Upper lobe of left lung (tissue), 6 donors: ENCODE results near the gene OR5B21. TPM values are rescaled to one million over a fixed set of nuclear protein-coding genes. Genes with fewer than 3 reads are reported as not detected.

Experiments
- ATAC-seq, 2 donors: fragments of 200-7000 bp; cut with Tn5 transposase; one replicate each; pipeline ENCODE4 v1.9.1; 2022; ENCODE audit warnings: mild to moderate bottlenecking in 2 of 2, moderate library complexity in 2 of 2; ENCODE audit not compliant: low FRiP score in 2 of 2
- DNase-seq, 2 donors: peaks; one replicate each; pipeline ENCODE4 v3.0.0-alpha.2; 2019 to 2020
- H3K27ac ChIP-seq, 4 donors: fragments of 200-600 bp; sonication (generic); one replicate each; pipeline ENCODE4 v1.5.1; 2016 to 2019
- H3K27me3 ChIP-seq, 4 donors: fragments of 200-600 bp; sonication (generic); one replicate each; pipeline ENCODE4 v1.5.1; 2017 to 2019
- H3K36me3 ChIP-seq, 4 donors: fragments of 200-600 bp; sonication (generic); one replicate each; pipeline ENCODE4 v1.5.1; 2016 to 2019
- H3K4me1 ChIP-seq, 4 donors: fragments of 200-600 bp; sonication (generic); one replicate each; pipeline ENCODE4 v1.5.1; 2018 to 2019
- H3K4me3 ChIP-seq, 4 donors: fragments of 200-600 bp; sonication (generic); one replicate each; pipeline ENCODE4 v1.5.1; 2017 to 2019; ENCODE audit warnings: mild to moderate bottlenecking in 2 of 4, moderate library complexity in 1 of 4
- H3K9me3 ChIP-seq, 4 donors: fragments of 200-600 bp; sonication (generic); one replicate each; pipeline ENCODE4 v1.5.1; 2018 to 2019
- CTCF ChIP-seq, 6 experiments: fragments of 450-650 bp in 4 of 6; fragments of 200-600 bp in 2 of 6; sonication (generic) in 2 of 6; IDR thresholded peaks; one replicate each; pipeline ENCODE4 v1.5.1; 2016 to 2019; ENCODE audit warnings: antibody characterized with exemption in 6 of 6
- EP300 ChIP-seq, 4 donors: sonication (generic); formaldehyde crosslinking; IDR thresholded peaks; one replicate each; pipeline ENCODE4 v1.5.1; 2017; ENCODE audit warnings: antibody characterized with exemption in 4 of 4, control low read depth in 2 of 4
- POLR2A ChIP-seq, 4 donors: fragments of 450-650 bp; IDR thresholded peaks; one replicate each; pipeline ENCODE4 v1.5.1; 2016 to 2017; ENCODE audit warnings: antibody characterized with exemption in 4 of 4, mild to moderate bottlenecking in 2 of 4
- POLR2AphosphoS5 ChIP-seq, 2 donors: sonication (generic); formaldehyde crosslinking; IDR thresholded peaks; one replicate each; pipeline ENCODE4 v1.5.1; 2017; ENCODE audit warnings: antibody characterized with exemption in 2 of 2
- WGBS, 2 donors: methylation state at CpG; one replicate each; pipeline ENCODE4 v1.1.5; 2017 to 2018; 5-methylcytosine and 5-hydroxymethylcytosine counted together
- total RNA-seq, 6 donors: library from RNA; depleted of rRNA in 4 of 6; stranded (reverse); fragments of >200 nt in 4 of 6; gene quantifications; one replicate each; pipeline versions ENCODE4 v1.1.0 to v1.2.1, GENCODE V29; 2016 to 2021
- donor health status: DM: no; HTN: no; CAD: no; lungs with moderate emphysema.
- donor health status: DM: no; HTN: yes; CAD: no; lungs with severe emphysema.

Gene OR5B21
- total RNA-seq, 6 donors from 2014 or later = not detected

GRCh38 chr11:58497951-58498350 is 10.0 kb downstream of the OR5B21 start:
- WGBS, 2 donors = 77 to 78% methylated on average over 2 of the region's 2 CpGs
- DNase-seq = no peak
- no peak for TF ChIP-seq EP300 (IDR thresholded peaks at IDR 0.05)
- no peak for TF ChIP-seq POLR2A (IDR thresholded peaks at IDR 0.05)
- no peak for TF ChIP-seq CTCF (IDR thresholded peaks at IDR 0.05)
- TF ChIP-seq POLR2AphosphoS5 (IDR thresholded peaks at IDR 0.05) = no peak
- H3K36me3 ChIP-seq = no peaks in the 10 kb centered on the region
- H3K4me3 ChIP-seq = no peak overlapping the region
- H3K27ac ChIP-seq = no peak overlapping the region
- no peaks in the 10 kb centered on the region for H3K4me1 ChIP-seq
- no peaks in the 10 kb centered on the region for H3K27me3 ChIP-seq
- no peaks in the 10 kb centered on the region for H3K9me3 ChIP-seq
- ATAC-seq = no peak

GRCh38 chr11:58495906-58496305 is 12.0 kb downstream of the OR5B21 start:
- H3K27me3 ChIP-seq = no peaks in the 10 kb centered on the region
- no peaks in the 10 kb centered on the region for H3K9me3 ChIP-seq
- DNase-seq (no peak), ATAC-seq (no peak)
- WGBS, 2 donors = 67 to 75% methylated on average over 2 of the region's 2 CpGs
- TF ChIP-seq POLR2A (IDR thresholded peaks at IDR 0.05) = no peak
- no peak for TF ChIP-seq POLR2AphosphoS5 (IDR thresholded peaks at IDR 0.05)
- TF ChIP-seq CTCF (IDR thresholded peaks at IDR 0.05) = no peak
- no peak for TF ChIP-seq EP300 (IDR thresholded peaks at IDR 0.05)
- no peak overlapping the region for H3K27ac ChIP-seq
- no peaks in the 10 kb centered on the region for H3K36me3 ChIP-seq
- no peak overlapping the region for H3K4me3 ChIP-seq
- no peaks in the 10 kb centered on the region for H3K4me1 ChIP-seq

- no peaks in the 10 kb centered on the region for H3K36me3 ChIP-seq
- H3K4me1 ChIP-seq = no peaks in the 10 kb centered on the region
- DNase-seq (no peak), ATAC-seq (no peak)
- H3K27ac ChIP-seq = no peak overlapping the region
- no peaks in the 10 kb centered on the region for H3K27me3 ChIP-seq
- H3K4me3 ChIP-seq = no peak overlapping the region
- TF ChIP-seq POLR2A (IDR thresholded peaks at IDR 0.05) = no peak
- no peaks in the 10 kb centered on the region for H3K9me3 ChIP-seq
Observed at GRCh38 chr11:58494101-58494500, 13.8 kb downstream of the OR5B21 start.

GRCh38 chr11:58493676-58494075 is 14.2 kb downstream of the OR5B21 start:
- no peaks in the 10 kb centered on the region for H3K9me3 ChIP-seq
- 81 to 83% methylated on average over 2 of the region's 2 CpGs for WGBS, 2 donors
- no peak overlapping the region for H3K27ac ChIP-seq
- no peak overlapping the region for H3K4me3 ChIP-seq
- ATAC-seq = no peak
- no peaks in the 10 kb centered on the region for H3K36me3 ChIP-seq
- H3K4me1 ChIP-seq = no peaks in the 10 kb centered on the region
- TF ChIP-seq EP300 (IDR thresholded peaks at IDR 0.05) (no peak), POLR2AphosphoS5 (IDR thresholded peaks at IDR 0.05) (no peak), POLR2A (IDR thresholded peaks at IDR 0.05) (no peak), CTCF (IDR thresholded peaks at IDR 0.05) (no peak)
- no peaks in the 10 kb centered on the region for H3K27me3 ChIP-seq
- DNase-seq = no peak

GRCh38 chr11:58490827-58491226 is 17.1 kb downstream of the OR5B21 start:
- Histone ChIP-seq H3K4me1 (no peaks in the 10 kb centered on the region), H3K9me3 (no peaks in the 10 kb centered on the region), H3K4me3 (no peak overlapping the region), H3K27me3 (no peaks in the 10 kb centered on the region), H3K27ac (no peak overlapping the region), H3K36me3 (no peaks in the 10 kb centered on the region)
- TF ChIP-seq POLR2A (IDR thresholded peaks at IDR 0.05) = no peak
- no peak for TF ChIP-seq CTCF (IDR thresholded peaks at IDR 0.05)
- no peak for TF ChIP-seq EP300 (IDR thresholded peaks at IDR 0.05)
- no peak for TF ChIP-seq POLR2AphosphoS5 (IDR thresholded peaks at IDR 0.05)
- DNase-seq (no peak), ATAC-seq (no peak)
- 39 to 40% methylated on average over 2 of the region's 2 CpGs for WGBS, 2 donors
